Measurements from ENCODE around the gene RETN. TPM values are rescaled to one million over a fixed set of nuclear protein-coding genes. Genes with fewer than 3 reads are reported as not detected.
A peak's percentile ranks its signal among the peaks of the same experiment; 100 is the strongest.

RETN gene
- total RNA-seq, 2 experiments from 2014 or later: not detected

GRCh38 chr19:7682175-7682855 is 13.5 kb downstream of the RETN start:
- TSS peak; percentile 91 for BruUV-seq (replicated peaks)

GRCh38 chr19:7685546-7686445 is 16.9 kb downstream of the RETN start:
- no peak overlapping the region for H3K4me2 ChIP-seq (ENCODE audit: low read length)
- H3K9me3 ChIP-seq (ENCODE audit: low read length): no peaks in the 10 kb centered on the region
- H2AFZ ChIP-seq (ENCODE audit: low read length): no peak overlapping the region
- TF ChIP-seq EZH2phosphoT487 (IDR thresholded peaks at IDR 0.05; ENCODE audit: borderline replicate concordance, low read depth, low read length) (no peak), CTCF (conservative IDR thresholded peaks at IDR 0.05; ENCODE audit: low read length) (no peak)
- H3K9me2 ChIP-seq (ENCODE audit: insufficient read depth, low read length): no peaks in the 10 kb centered on the region
- no TSS peak for BruUV-seq (replicated peaks)
- H3K27ac ChIP-seq (ENCODE audit: low read depth, low read length, poor library complexity, severe bottlenecking): no peak overlapping the region
- H4K20me1 ChIP-seq (ENCODE audit: insufficient read depth, low read length): no peaks in the 10 kb centered on the region
- ChIA-PET POLR2A (no interaction called here), CTCF (ENCODE audit: unreplicated experiment) (no interaction called here)
- H3K79me2 ChIP-seq (ENCODE audit: insufficient read depth, low read depth, low read length): peaks cover 13% of the 10 kb centered on the region; the same call in 1 of the 2 replicates
- H3K36me3 ChIP-seq (ENCODE audit: insufficient read depth, low read length): peaks cover 34% of the 10 kb centered on the region
- H3K4me1 ChIP-seq (ENCODE audit: insufficient read depth, low read length, poor library complexity, severe bottlenecking): peaks cover 6% of the 10 kb centered on the region
- no peak for DNase-seq (ENCODE audit: low spot score)
- intact Hi-C loops (cut with micrococcal nuclease; ENCODE audit: unreplicated experiment): no loop called here
- no peak overlapping the region for H3K4me3 ChIP-seq (ENCODE audit: low read depth, low read length, poor library complexity, severe bottlenecking)

More at GRCh38 chr19:7682175-7682855, 13.5 kb downstream of the RETN start:
- TF ChIP-seq EZH2phosphoT487 (IDR thresholded peaks at IDR 0.05; ENCODE audit: borderline replicate concordance, low read depth, low read length) (no peak), CTCF (conservative IDR thresholded peaks at IDR 0.05; ENCODE audit: low read length) (no peak)
- intact Hi-C loops (cut with micrococcal nuclease; ENCODE audit: unreplicated experiment): no loop called here
- Histone ChIP-seq H3K4me2 (ENCODE audit: low read length) (peak overlapping the region; percentile 92), H3K36me3 (ENCODE audit: insufficient read depth, low read length) (peaks cover 34% of the 10 kb centered on the region), H2AFZ (ENCODE audit: low read length) (no peak overlapping the region), H3K79me2 (ENCODE audit: insufficient read depth, low read depth, low read length) (peaks cover 14% of the 10 kb centered on the region; the same call in 1 of the 2 replicates), H3K4me1 (ENCODE audit: insufficient read depth, low read length, poor library complexity, severe bottlenecking) (peaks cover 30% of the 10 kb centered on the region), H4K20me1 (ENCODE audit: insufficient read depth, low read length) (no peaks in the 10 kb centered on the region), H3K9me3 (ENCODE audit: low read length) (no peaks in the 10 kb centered on the region), H3K4me3 (ENCODE audit: low read depth, low read length, poor library complexity, severe bottlenecking) (peak overlapping the region; percentile 96), H3K9me2 (ENCODE audit: insufficient read depth, low read length) (no peaks in the 10 kb centered on the region), H3K27ac (ENCODE audit: low read depth, low read length, poor library complexity, severe bottlenecking) (no peak overlapping the region)
- no peak for DNase-seq (ENCODE audit: low spot score)
- POLR2A ChIA-PET: no interaction called here
- CTCF ChIA-PET (ENCODE audit: unreplicated experiment): no interaction called here

Measured in OCI-LY7 (cell line).